ENCODE results near the gene GLIPR1. TPM values are rescaled to one million over a fixed set of nuclear protein-coding genes. Genes with fewer than 3 reads are reported as not detected.

GLIPR1 gene
- total RNA-seq, 4 donors from 2014 or later, result 1.4 to 47.0 (median 7.2) TPM

- H3K4me3 ChIP-seq, result no peak overlapping the region
- TF ChIP-seq POLR2A (IDR thresholded peaks at IDR 0.05) (no peak), CTCF (IDR thresholded peaks at IDR 0.05) (no peak)
- peaks cover 0 to 12% (median 5%) of the 10 kb centered on the region in 4 donors for H3K4me1 ChIP-seq
- H3K27me3 ChIP-seq, result no peaks in the 10 kb centered on the region
- H3K27ac ChIP-seq, result peak overlapping the region; percentile 43 to 80 (median 64)
- peak in 2 of 3 donors; percentile 59 to 63 for DNase-seq
- H3K9me3 ChIP-seq, result no peaks in the 10 kb centered on the region
- no peaks in the 10 kb centered on the region for H3K36me3 ChIP-seq
Observed at GRCh38 chr12:75478116-75478794, 2.3 kb upstream of the GLIPR1 start.

- DNase-seq, result no peak
Observed at GRCh38 chr12:75479963-75480461, 543 bp upstream of the GLIPR1 start.

GRCh38 chr12:75481013-75481705 lies 604 bp downstream of the GLIPR1 start:
- DNase-seq, result no peak
- peaks cover 0 to 19% (median 7%) of the 10 kb centered on the region in 4 donors for H3K4me1 ChIP-seq
- H3K4me3 ChIP-seq, result peak overlapping the region; percentile 41 to 49 (median 45)
- H3K36me3 ChIP-seq, result no peaks in the 10 kb centered on the region
- H3K9me3 ChIP-seq, result no peaks in the 10 kb centered on the region
- TF ChIP-seq CTCF (IDR thresholded peaks at IDR 0.05) (no peak), POLR2A (IDR thresholded peaks at IDR 0.05) (no peak)
- no peaks in the 10 kb centered on the region for H3K27me3 ChIP-seq
- peak overlapping the region; percentile 75 to 80 (median 78) for H3K27ac ChIP-seq

More at GRCh38 chr12:75479963-75480461, 543 bp upstream of the GLIPR1 start:
- H3K9me3 ChIP-seq, result no peaks in the 10 kb centered on the region
- peaks cover 0 to 19% (median 7%) of the 10 kb centered on the region in 4 donors for H3K4me1 ChIP-seq
- H3K27ac ChIP-seq, result peak overlapping the region; percentile 75 to 80 (median 78)
- no peaks in the 10 kb centered on the region for H3K36me3 ChIP-seq
- H3K4me3 ChIP-seq, result peak overlapping the region; percentile 41 to 49 (median 45)
- no peaks in the 10 kb centered on the region for H3K27me3 ChIP-seq
- TF ChIP-seq CTCF (IDR thresholded peaks at IDR 0.05) (no peak), POLR2A (IDR thresholded peaks at IDR 0.05) (no peak)

DNA sequence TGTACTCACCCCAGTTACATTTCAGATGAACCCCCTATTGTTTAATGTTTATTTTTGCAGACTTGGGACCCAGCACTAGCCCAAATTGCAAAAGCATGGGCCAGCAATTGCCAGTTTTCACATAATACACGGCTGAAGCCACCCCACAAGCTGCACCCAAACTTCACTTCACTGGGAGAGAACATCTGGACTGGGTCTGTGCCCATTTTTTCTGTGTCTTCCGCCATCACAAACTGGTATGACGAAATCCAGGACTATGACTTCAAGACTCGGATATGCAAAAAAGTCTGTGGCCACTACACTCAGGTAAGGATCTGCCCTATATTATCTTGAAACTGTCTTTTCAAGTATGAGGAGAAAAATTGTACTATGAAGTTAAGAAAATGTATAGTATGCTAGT lies 1.2 kb downstream of the GLIPR1 start:
- no peak for TF ChIP-seq POLR2A (IDR thresholded peaks at IDR 0.05)
- TF ChIP-seq CTCF (IDR thresholded peaks at IDR 0.05), result no peak
- H3K4me1 ChIP-seq, result peaks cover 0 to 19% (median 7%) of the 10 kb centered on the region in 4 donors
- H3K27ac ChIP-seq, result peak overlapping the region; percentile 75 to 80 (median 78)
- H3K27me3 ChIP-seq, result no peaks in the 10 kb centered on the region
- H3K4me3 ChIP-seq, result peak overlapping the region; percentile 41 to 49 (median 45)
- no peaks in the 10 kb centered on the region for H3K9me3 ChIP-seq
- no peaks in the 10 kb centered on the region for H3K36me3 ChIP-seq
- DNase-seq, result no peak

GRCh38 chr12:75482646-75483045 lies 2.1 kb downstream of the GLIPR1 start:
- Histone ChIP-seq H3K27ac (peak overlapping the region; percentile 75 to 80 (median 78)), H3K4me3 (peak overlapping the region; percentile 16 to 49 (median 45)), H3K36me3 (no peaks in the 10 kb centered on the region), H3K4me1 (peaks cover 0 to 19% (median 7%) of the 10 kb centered on the region in 4 donors), H3K9me3 (no peaks in the 10 kb centered on the region), H3K27me3 (no peaks in the 10 kb centered on the region)
- DNase-seq, result peak in 1 of 3 donors; percentile 23
- TF ChIP-seq CTCF (IDR thresholded peaks at IDR 0.05) (no peak), POLR2A (IDR thresholded peaks at IDR 0.05) (no peak)
